GM21786 (cell line): ENCODE results near the gene COX20.

Experiments used
- ATAC-seq: cut with Tn5 transposase; IDR thresholded peaks from one replicate; pipeline ENCODE4 v1.9.1; 2021; ENCODE audit not compliant: unreplicated experiment

Gene COX20

GRCh38 chr1:244850896-244851295 is 15.4 kb downstream of the COX20 start:
- ATAC-seq = no peak

- no peak for ATAC-seq
Measured at GRCh38 chr1:244851546-244852231, 16.2 kb downstream of the COX20 start.

- ATAC-seq = no peak
Measured at GRCh38 chr1:244852694-244853093, 17.2 kb downstream of the COX20 start.

GRCh38 chr1:244854166-244854565 is 18.7 kb downstream of the COX20 start:
- ATAC-seq = no peak

- no peak for ATAC-seq
Measured at GRCh38 chr1:244854865-244855578, 19.6 kb downstream of the COX20 start.

- no peak for ATAC-seq
Measured at GRCh38 chr1:244857761-244858160, 22.3 kb downstream of the COX20 start.

GRCh38 chr1:244858357-244858756 is 22.9 kb downstream of the COX20 start:
- ATAC-seq = no peak

- no peak for ATAC-seq
Measured at GRCh38 chr1:244860078-244860477, 24.6 kb downstream of the COX20 start.

- ATAC-seq = no peak
Measured at GRCh38 chr1:244860914-244861610, 25.6 kb downstream of the COX20 start.

- ATAC-seq = no peak
Measured at GRCh38 chr1:244861683-244862082, 26.2 kb downstream of the COX20 start.

- ATAC-seq = no peak
Measured at GRCh38 chr1:244862354-244862698, 26.9 kb downstream of the COX20 start.

- ATAC-seq = peak; percentile 59
Measured at GRCh38 chr1:244862699-244863490, 27.4 kb downstream of the COX20 start.

- peak; percentile 2 for ATAC-seq
Measured at GRCh38 chr1:244863491-244864252, 28.2 kb downstream of the COX20 start.

- peak; percentile 63 for ATAC-seq
Measured at GRCh38 chr1:244864253-244865027, 29.0 kb downstream of the COX20 start, which contains the start of gene HNRNPU. Gene HNRNPU (minus strand): TSS chr1:244864543. CDS start chr1:244864307, 236 bp downstream.

- no peak for ATAC-seq
Measured at GRCh38 chr1:244865028-244865371, 29.5 kb downstream of the COX20 start.

- no peak for ATAC-seq
Measured at GRCh38 chr1:244865820-244866219, 30.4 kb downstream of the COX20 start.

- ATAC-seq = no peak
Measured at GRCh38 chr1:244866355-244866754, 30.9 kb downstream of the COX20 start.

GRCh38 chr1:244868484-244869363 is 33.3 kb downstream of the COX20 start:
- ATAC-seq = no peak

GRCh38 chr1:244869364-244869827 is 33.9 kb downstream of the COX20 start:
- no peak for ATAC-seq
